IPS-18c (cell line): Measurements from ENCODE around the gene RHNO1.
A peak's percentile ranks its signal among the peaks of the same experiment; 100 is the strongest.

Experiments used
- H3K4me3 ChIP-seq: 2 replicates; pipeline ENCODE4 v1.7.0; 2013; ENCODE audit warnings: low read depth, mild to moderate bottlenecking, low read length, moderate library complexity; ENCODE audit not compliant: insufficient read depth
- H3K9me3 ChIP-seq: one replicate; pipeline ENCODE4 v1.6.1; 2013; ENCODE audit warnings: mild to moderate bottlenecking, low read length, moderate library complexity; ENCODE audit not compliant: control insufficient read depth, insufficient read depth

RHNO1 gene

GRCh38 chr12:2890388-2891239 lies 13.6 kb downstream of the RHNO1 start, which contains the start of gene TULP3:
Gene TULP3, plus strand, starts transcription at chr12:2890891. Its CDS starts 57 bp downstream, at chr12:2890948.
- peak within 1 kb of the TSS; percentile 73 for H3K4me3 ChIP-seq
- H3K9me3 ChIP-seq = no peaks in the 10 kb centered on the region

- H3K4me3 ChIP-seq = peak overlapping the region; percentile 73
- no peaks in the 10 kb centered on the region for H3K9me3 ChIP-seq
Observed at GRCh38 chr12:2891240-2892053, 14.4 kb downstream of the RHNO1 start.

- Histone ChIP-seq H3K4me3 (no peak overlapping the region), H3K9me3 (no peaks in the 10 kb centered on the region)
Observed at GRCh38 chr12:2892246-2892645, 15.2 kb downstream of the RHNO1 start.

- no peaks in the 10 kb centered on the region for H3K9me3 ChIP-seq
- no peak overlapping the region for H3K4me3 ChIP-seq
Observed at GRCh38 chr12:2893007-2893406, 16.0 kb downstream of the RHNO1 start.

GRCh38 chr12:2895051-2895451 lies 18.0 kb downstream of the RHNO1 start:
- Histone ChIP-seq H3K4me3 (no peak overlapping the region), H3K9me3 (no peaks in the 10 kb centered on the region)

GRCh38 chr12:2895511-2895910 lies 18.5 kb downstream of the RHNO1 start:
- H3K4me3 ChIP-seq = no peak overlapping the region
- no peaks in the 10 kb centered on the region for H3K9me3 ChIP-seq

- H3K9me3 ChIP-seq = no peaks in the 10 kb centered on the region
- H3K4me3 ChIP-seq = no peak overlapping the region
Observed at GRCh38 chr12:2897418-2897817, 20.4 kb downstream of the RHNO1 start.

GRCh38 chr12:2900642-2901041 lies 23.6 kb downstream of the RHNO1 start:
- H3K9me3 ChIP-seq = no peaks in the 10 kb centered on the region

GRCh38 chr12:2902272-2902880 lies 25.4 kb downstream of the RHNO1 start:
- Histone ChIP-seq H3K9me3 (no peaks in the 10 kb centered on the region), H3K4me3 (no peak overlapping the region)

More at GRCh38 chr12:2900642-2901041, 23.6 kb downstream of the RHNO1 start:
- H3K4me3 ChIP-seq = no peak overlapping the region

GRCh38 chr12:2904260-2904659 lies 27.2 kb downstream of the RHNO1 start:
- H3K9me3 ChIP-seq = no peaks in the 10 kb centered on the region

GRCh38 chr12:2912216-2912575 lies 35.2 kb downstream of the RHNO1 start:
- Histone ChIP-seq H3K4me3 (no peak overlapping the region), H3K9me3 (no peaks in the 10 kb centered on the region)

More at GRCh38 chr12:2904260-2904659, 27.2 kb downstream of the RHNO1 start:
- H3K4me3 ChIP-seq = no peak overlapping the region

- no peak overlapping the region for H3K4me3 ChIP-seq
- H3K9me3 ChIP-seq = no peaks in the 10 kb centered on the region
Observed at GRCh38 chr12:2919249-2919648, 42.2 kb downstream of the RHNO1 start.

- H3K4me3 ChIP-seq = no peak overlapping the region
- no peaks in the 10 kb centered on the region for H3K9me3 ChIP-seq
Observed at GRCh38 chr12:2922329-2922728, 45.3 kb downstream of the RHNO1 start.

- Histone ChIP-seq H3K4me3 (no peak overlapping the region), H3K9me3 (no peaks in the 10 kb centered on the region)
Observed at GRCh38 chr12:2923057-2923456, 46.0 kb downstream of the RHNO1 start.

GRCh38 chr12:2924019-2924418 lies 47.0 kb downstream of the RHNO1 start:
- no peaks in the 10 kb centered on the region for H3K9me3 ChIP-seq
- H3K4me3 ChIP-seq = no peak overlapping the region

GRCh38 chr12:2925322-2925995 lies 48.4 kb downstream of the RHNO1 start:
- H3K4me3 ChIP-seq = no peak overlapping the region
- no peaks in the 10 kb centered on the region for H3K9me3 ChIP-seq

GRCh38 chr12:2930865-2931264 lies 53.8 kb downstream of the RHNO1 start:
- no peak overlapping the region for H3K4me3 ChIP-seq
- H3K9me3 ChIP-seq = no peaks in the 10 kb centered on the region
